Raji (cell line): ENCODE data around the gene SEMA5B.

Experiments used
- POLR2A ChIP-seq: IDR thresholded peaks from 2 replicates; pipeline ENCODE4 v1.6.1; 2011; ENCODE audit warnings: low read depth, low read length, control low read depth; ENCODE audit not compliant: insufficient read depth

Gene SEMA5B

DNA sequence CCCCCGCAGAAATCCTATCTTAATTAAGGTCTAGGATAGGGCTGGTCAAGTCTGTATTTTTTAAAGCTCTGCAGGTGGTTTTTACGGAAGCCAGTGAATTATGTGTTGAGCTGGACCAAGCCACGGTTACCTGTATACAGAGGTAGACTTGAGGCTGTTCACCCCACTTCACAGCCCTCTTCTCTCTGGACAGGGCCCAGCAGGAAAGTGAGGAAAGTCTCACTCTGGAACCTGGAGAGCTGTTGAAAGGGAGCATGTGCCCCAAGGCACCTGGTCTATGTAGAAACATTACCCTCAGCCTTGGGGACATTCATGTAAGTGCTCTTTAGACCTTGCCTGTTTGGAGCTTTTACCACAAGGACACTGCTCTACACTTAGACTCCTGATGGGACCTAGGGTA lies 6.9 kb downstream of the SEMA5B start:
- no peak for TF ChIP-seq POLR2A

- no peak for TF ChIP-seq POLR2A
These were observed 8.0 kb downstream of the SEMA5B start for GRCh38 chr3:123019591-123019990.

DNA sequence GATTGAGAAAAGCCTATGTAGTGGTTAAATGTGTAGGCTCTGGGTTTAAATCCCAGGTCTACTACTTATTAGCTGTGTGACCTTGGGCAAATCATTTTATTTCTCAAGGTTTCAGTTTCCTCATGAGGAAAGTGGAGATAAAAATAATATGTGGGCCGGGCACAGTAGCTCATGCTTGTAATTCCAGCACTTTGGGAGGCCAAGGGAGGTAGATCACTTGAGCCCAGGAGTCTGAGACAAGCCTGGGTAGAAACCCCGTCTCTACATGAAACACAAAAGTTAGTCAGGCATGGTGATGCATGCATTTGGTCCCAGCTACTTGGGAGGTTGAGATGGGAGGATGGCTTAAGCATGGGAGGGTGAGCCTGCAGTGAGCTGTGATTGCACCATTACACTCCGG lies 8.4 kb downstream of the SEMA5B start:
- TF ChIP-seq POLR2A, result no peak

DNA sequence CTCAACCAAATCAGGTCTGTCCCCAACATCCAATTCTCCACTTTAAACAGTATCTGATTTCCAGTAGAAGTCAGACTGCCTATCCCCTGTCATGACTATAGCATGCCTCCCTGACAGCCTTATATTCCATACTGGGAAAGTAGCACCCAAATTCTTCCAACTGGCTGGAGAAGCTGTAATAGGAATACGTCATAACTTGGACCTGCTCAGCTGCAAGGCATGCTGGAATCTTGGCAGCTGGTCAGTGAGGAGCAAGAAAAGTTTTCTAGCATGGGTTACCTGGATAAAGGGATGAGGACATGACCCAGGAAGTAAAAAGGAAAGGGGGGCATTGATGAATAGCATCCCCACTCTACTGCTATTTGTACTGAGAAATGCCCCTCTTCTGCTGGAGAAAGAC lies 8.9 kb downstream of the SEMA5B start:
- no peak for TF ChIP-seq POLR2A

- no peak for TF ChIP-seq POLR2A
These were observed 12.0 kb downstream of the SEMA5B start for GRCh38 chr3:123015596-123015995.

GRCh38 chr3:123013876-123014275 lies 13.7 kb downstream of the SEMA5B start:
- TF ChIP-seq POLR2A, result no peak

DNA sequence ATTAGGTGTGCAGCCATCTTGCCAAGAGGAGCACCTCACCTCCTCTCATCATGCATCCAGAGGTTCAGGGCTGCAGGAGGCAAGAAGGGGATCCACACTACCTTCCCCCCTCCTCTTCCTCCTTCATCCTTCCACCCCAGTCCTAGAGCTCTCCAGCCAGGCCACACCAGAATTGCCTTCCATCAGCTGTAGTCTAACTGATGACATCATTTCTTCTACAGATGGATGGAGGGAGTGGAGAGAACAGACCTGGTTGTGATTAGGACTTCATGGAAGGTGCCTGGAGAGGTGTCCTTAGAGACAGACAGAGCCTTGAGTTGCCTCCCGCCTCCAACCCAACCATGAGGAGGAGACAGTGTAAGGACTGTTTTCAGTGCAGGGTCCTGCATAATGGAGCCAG lies 14.9 kb downstream of the SEMA5B start:
- no peak for TF ChIP-seq POLR2A

GRCh38 chr3:123011447-123011846 lies 16.1 kb downstream of the SEMA5B start:
- TF ChIP-seq POLR2A, result no peak

DNA sequence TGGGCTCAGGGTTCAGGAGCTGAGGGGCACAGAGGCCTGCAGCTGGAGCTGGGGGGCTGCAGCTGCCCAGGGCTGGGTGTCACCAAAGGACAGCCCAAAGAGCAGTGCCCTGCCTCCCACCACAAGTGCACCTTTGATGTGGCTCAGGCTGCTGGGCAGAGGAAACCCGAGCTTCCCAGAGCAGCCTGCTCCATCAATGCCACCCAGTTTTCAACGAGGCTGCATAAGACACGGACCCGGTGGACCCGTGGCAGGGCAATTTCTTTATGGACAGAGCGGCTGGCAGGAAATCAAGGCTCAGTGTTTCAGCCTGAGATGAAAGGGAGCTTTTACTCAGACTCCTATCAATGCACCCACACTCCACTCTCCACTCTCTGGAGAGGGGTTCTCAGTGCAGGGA lies 18.7 kb downstream of the SEMA5B start:
- TF ChIP-seq POLR2A, result no peak

- TF ChIP-seq POLR2A, result no peak
These were observed 21.0 kb downstream of the SEMA5B start for GRCh38 chr3:123006609-123007008.

- TF ChIP-seq POLR2A, result no peak
These were observed 22.3 kb downstream of the SEMA5B start for GRCh38 chr3:123005291-123005690.

DNA sequence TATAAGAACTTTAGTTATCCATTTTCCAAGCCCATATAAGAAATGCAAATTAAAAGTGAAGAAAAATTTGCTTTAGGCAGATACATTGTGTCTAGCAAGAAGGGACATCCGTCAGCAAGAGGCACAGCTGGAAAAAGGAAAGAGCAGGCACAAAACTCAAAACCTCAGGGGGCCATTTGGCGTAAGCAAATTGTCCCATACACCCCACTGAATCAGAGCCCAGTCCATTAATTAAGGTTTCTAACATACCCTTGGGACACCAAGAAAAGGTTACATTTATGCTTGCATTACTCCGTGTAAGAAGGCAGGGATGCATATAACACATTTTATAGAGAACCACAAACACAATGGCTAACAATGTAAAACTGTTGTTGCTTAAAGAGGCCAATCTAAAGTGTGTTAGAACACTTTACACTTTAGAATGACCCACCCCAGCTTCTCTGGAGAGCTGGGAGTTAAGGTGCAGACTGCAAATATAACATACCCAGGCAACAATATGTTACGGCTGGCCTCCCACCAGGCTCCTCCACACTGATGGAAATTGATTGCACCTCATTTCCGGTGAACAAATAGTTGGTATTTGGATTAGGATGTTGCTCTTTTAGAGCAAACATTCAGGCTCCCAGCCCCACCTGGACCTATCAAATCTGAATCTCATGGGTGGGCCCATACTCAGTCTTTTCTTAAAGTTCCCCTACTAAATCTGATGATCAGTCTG lies 23.2 kb downstream of the SEMA5B start:
- no peak for TF ChIP-seq POLR2A

DNA sequence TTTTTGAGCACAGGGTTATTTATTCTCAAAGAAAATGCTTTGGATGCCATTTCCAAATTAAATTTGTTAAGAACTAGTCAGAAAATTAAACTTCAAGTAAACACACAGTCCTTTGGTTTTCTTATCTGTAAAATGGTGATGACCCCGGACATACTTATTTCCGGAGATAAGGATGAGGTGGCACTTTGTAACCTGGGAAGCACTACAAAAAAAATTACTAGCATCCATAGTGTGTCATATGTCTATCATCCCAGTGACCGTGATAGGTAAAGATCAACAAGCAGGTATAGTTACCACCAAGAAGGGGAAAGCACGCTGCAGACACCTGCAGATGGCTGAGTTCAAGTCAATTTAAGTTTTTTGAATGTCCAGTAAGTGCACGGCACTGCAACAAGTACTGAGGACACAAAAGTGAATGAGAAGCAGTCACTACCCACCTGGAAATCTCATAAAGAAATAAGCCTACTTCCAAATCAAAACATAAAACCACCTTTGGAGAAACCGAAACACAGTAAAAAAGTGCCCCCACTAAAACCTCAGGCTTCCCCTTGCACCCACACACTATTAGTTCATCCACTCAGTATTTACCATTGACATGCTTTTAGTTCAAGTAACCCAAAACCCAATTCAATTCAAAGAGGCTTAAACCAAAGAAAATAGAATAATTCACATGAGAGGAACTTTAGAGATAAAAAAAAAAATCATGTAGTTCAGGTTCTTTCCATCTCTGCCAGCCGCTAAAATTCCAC lies 24.6 kb downstream of the SEMA5B start:
- no peak for TF ChIP-seq POLR2A

- no peak for TF ChIP-seq POLR2A
These were observed 25.3 kb downstream of the SEMA5B start for GRCh38 chr3:123002100-123002748.

- no peak for TF ChIP-seq POLR2A
These were observed 28.7 kb downstream of the SEMA5B start for GRCh38 chr3:122998856-122999255.

DNA sequence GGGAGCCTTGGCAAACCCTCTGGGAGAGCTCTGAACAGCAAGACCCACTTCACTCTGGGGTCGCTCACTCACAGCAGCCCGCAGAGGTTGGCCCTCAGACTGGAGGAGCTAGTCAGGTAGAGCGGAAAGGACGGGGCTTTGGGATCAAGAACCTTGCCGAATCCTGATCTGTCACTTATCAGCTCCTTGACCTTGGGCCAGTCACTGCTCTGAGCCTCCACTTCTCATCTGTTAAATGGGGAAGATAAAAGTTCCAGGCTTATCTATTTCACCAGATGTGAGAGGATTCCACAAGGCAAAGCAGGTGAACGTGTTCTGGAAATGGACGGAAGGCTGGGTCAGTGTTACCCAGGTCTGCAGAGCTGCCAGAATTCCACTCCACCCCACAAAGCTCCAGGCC lies 29.4 kb downstream of the SEMA5B start:
- TF ChIP-seq POLR2A, result no peak
